HL-60 (cell line): ENCODE measurements around the gene PARP12.

ENCODE experiments used
- GABPA ChIP-seq: IDR thresholded peaks from 2 replicates; pipeline ENCODE4 v1.6.1; 2012; ENCODE audit warnings: low read depth
- POLR2AphosphoS5 ChIP-seq: IDR thresholded peaks from 2 replicates; pipeline ENCODE4 v1.6.1; 2012; ENCODE audit warnings: low read depth
- SPI1 ChIP-seq: IDR thresholded peaks from 2 replicates; pipeline ENCODE4 v1.6.1; 2012; ENCODE audit warnings: low read depth, mild to moderate bottlenecking, borderline replicate concordance
- TF ChIP-seq, protein P1 (sequence below): IDR thresholded peaks from one replicate; pipeline ENCODE4 v1.5.1; 2011; ENCODE audit warnings: low read length, control low read depth, inconsistent platforms; ENCODE audit not compliant: insufficient read depth
- TF ChIP-seq, protein P2 (sequence below): IDR thresholded peaks from 2 replicates; pipeline ENCODE4 v1.6.1; 2012; ENCODE audit warnings: low read depth; ENCODE audit not compliant: insufficient replicate concordance

DNA sequence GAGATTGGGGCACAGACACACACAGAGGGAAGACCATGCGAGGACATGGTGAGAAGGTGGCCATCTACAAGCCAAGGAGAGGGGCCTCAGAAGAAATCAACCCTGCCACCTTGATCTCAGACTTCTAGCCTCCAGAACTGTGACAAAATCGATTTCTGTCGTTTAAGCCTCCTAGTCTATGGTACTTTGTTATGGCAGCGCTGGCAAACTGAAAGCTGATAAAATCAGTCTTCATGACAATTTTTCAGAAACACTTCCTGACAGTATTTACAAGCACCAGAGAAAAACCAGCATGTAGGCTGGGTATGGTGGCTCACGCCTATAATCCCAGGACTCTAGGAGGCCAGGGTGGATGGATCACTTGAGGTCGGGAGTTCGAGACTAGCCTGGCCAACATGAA lies 4.2 kb downstream of the PARP12 start:
- TF ChIP-seq, protein P1, sequence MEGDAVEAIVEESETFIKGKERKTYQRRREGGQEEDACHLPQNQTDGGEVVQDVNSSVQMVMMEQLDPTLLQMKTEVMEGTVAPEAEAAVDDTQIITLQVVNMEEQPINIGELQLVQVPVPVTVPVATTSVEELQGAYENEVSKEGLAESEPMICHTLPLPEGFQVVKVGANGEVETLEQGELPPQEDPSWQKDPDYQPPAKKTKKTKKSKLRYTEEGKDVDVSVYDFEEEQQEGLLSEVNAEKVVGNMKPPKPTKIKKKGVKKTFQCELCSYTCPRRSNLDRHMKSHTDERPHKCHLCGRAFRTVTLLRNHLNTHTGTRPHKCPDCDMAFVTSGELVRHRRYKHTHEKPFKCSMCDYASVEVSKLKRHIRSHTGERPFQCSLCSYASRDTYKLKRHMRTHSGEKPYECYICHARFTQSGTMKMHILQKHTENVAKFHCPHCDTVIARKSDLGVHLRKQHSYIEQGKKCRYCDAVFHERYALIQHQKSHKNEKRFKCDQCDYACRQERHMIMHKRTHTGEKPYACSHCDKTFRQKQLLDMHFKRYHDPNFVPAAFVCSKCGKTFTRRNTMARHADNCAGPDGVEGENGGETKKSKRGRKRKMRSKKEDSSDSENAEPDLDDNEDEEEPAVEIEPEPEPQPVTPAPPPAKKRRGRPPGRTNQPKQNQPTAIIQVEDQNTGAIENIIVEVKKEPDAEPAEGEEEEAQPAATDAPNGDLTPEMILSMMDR: no peak
- no peak for TF ChIP-seq POLR2AphosphoS5
- TF ChIP-seq, protein P2, sequence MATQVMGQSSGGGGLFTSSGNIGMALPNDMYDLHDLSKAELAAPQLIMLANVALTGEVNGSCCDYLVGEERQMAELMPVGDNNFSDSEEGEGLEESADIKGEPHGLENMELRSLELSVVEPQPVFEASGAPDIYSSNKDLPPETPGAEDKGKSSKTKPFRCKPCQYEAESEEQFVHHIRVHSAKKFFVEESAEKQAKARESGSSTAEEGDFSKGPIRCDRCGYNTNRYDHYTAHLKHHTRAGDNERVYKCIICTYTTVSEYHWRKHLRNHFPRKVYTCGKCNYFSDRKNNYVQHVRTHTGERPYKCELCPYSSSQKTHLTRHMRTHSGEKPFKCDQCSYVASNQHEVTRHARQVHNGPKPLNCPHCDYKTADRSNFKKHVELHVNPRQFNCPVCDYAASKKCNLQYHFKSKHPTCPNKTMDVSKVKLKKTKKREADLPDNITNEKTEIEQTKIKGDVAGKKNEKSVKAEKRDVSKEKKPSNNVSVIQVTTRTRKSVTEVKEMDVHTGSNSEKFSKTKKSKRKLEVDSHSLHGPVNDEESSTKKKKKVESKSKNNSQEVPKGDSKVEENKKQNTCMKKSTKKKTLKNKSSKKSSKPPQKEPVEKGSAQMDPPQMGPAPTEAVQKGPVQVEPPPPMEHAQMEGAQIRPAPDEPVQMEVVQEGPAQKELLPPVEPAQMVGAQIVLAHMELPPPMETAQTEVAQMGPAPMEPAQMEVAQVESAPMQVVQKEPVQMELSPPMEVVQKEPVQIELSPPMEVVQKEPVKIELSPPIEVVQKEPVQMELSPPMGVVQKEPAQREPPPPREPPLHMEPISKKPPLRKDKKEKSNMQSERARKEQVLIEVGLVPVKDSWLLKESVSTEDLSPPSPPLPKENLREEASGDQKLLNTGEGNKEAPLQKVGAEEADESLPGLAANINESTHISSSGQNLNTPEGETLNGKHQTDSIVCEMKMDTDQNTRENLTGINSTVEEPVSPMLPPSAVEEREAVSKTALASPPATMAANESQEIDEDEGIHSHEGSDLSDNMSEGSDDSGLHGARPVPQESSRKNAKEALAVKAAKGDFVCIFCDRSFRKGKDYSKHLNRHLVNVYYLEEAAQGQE: no peak
- TF ChIP-seq GABPA: no peak
- TF ChIP-seq SPI1: no peak
